ENCODE results near the gene ATP4B.
"Not testable (repeated sequence)": the region's sequence is repeated elsewhere in the genome, so short reads cannot be mapped to it uniquely, and the experiment has no call there.

ATP4B gene

GRCh38 chr13:113623491-113624234, 34.3 kb downstream of the ATP4B start:
- DNase-seq: no peak

- DNase-seq: no peak
Observed at GRCh38 chr13:113622791-113623490, 35.1 kb downstream of the ATP4B start.

- not testable (repeated sequence) for DNase-seq
Observed at GRCh38 chr13:113621986-113622550, 35.9 kb downstream of the ATP4B start.

- DNase-seq: not testable (repeated sequence)
Observed at GRCh38 chr13:113621498-113621897, 36.5 kb downstream of the ATP4B start.

- DNase-seq: no peak
Observed at GRCh38 chr13:113621046-113621445, 37.0 kb downstream of the ATP4B start.

GRCh38 chr13:113620036-113620796, 37.8 kb downstream of the ATP4B start:
- DNase-seq: no peak

- DNase-seq: no peak
Observed at GRCh38 chr13:113618455-113618854, 39.5 kb downstream of the ATP4B start.

GRCh38 chr13:113617961-113618360, 40.0 kb downstream of the ATP4B start:
- no peak for DNase-seq

- DNase-seq: no peak
Observed at GRCh38 chr13:113616991-113617749, 40.8 kb downstream of the ATP4B start.

- DNase-seq: no peak
Observed at GRCh38 chr13:113616281-113616906, 41.6 kb downstream of the ATP4B start.

GRCh38 chr13:113613789-113614379, 44.1 kb downstream of the ATP4B start:
- no peak for DNase-seq

GRCh38 chr13:113612607-113613006, 45.4 kb downstream of the ATP4B start:
- no peak for DNase-seq

GRCh38 chr13:113611996-113612395, 46.0 kb downstream of the ATP4B start:
- no peak for DNase-seq

GRCh38 chr13:113610266-113610665, 47.7 kb downstream of the ATP4B start:
- no peak for DNase-seq

- no peak for DNase-seq
Observed at GRCh38 chr13:113609616-113610015, 48.4 kb downstream of the ATP4B start.

- no peak for DNase-seq
Observed at GRCh38 chr13:113608967-113609533, 48.9 kb downstream of the ATP4B start.

GRCh38 chr13:113607889-113608635, 49.9 kb downstream of the ATP4B start:
- DNase-seq: no peak

- no peak for DNase-seq
Observed at GRCh38 chr13:113607056-113607888, 50.7 kb downstream of the ATP4B start.

GRCh38 chr13:113605866-113606438, 52.0 kb downstream of the ATP4B start:
- DNase-seq: no peak

Data from activated CD4-positive, alpha-beta T cell treated with anti-CD3 and anti-CD28 coated beads for 1 hour (primary cell).